ENCODE data around the gene NMNAT3. TPM values are rescaled to one million over a fixed set of nuclear protein-coding genes. Genes with fewer than 3 reads are reported as not detected.

NMNAT3 gene
- total RNA-seq, 2 donors from 2014 or later, result 4.5 to 4.6 TPM

- H3K4me1 ChIP-seq, result no peaks in the 10 kb centered on the region
- H3K4me3 ChIP-seq, result no peak overlapping the region
- H3K27me3 ChIP-seq, result no peaks in the 10 kb centered on the region
- TF ChIP-seq CTCF (IDR thresholded peaks at IDR 0.05), result no peak
- H3K36me3 ChIP-seq, result no peaks in the 10 kb centered on the region
- H3K27ac ChIP-seq, result no peak overlapping the region
- H3K9me3 ChIP-seq, result no peaks in the 10 kb centered on the region
- H3K9ac ChIP-seq (ENCODE audit: low read depth in 2 of 2, low read length in 2 of 2), result no peak overlapping the region
- intact Hi-C loops (cut with DNase I), result no loop called here
- no peak for DNase-seq
Observed at GRCh38 chr3:139695007-139695406, 17.2 kb upstream of the NMNAT3 start.

GRCh38 chr3:139694542-139694941 lies 16.8 kb upstream of the NMNAT3 start:
- Histone ChIP-seq H3K9ac (ENCODE audit: low read depth in 2 of 2, low read length in 2 of 2) (no peak overlapping the region), H3K27ac (no peak overlapping the region), H3K9me3 (no peaks in the 10 kb centered on the region), H3K27me3 (no peaks in the 10 kb centered on the region), H3K36me3 (no peaks in the 10 kb centered on the region), H3K4me3 (no peak overlapping the region), H3K4me1 (no peaks in the 10 kb centered on the region)
- no peak for TF ChIP-seq CTCF (IDR thresholded peaks at IDR 0.05)
- DNase-seq, result no peak
- intact Hi-C loops (cut with DNase I), result no loop called here

GRCh38 chr3:139691619-139692018 lies 13.8 kb upstream of the NMNAT3 start:
- Histone ChIP-seq H3K9ac (ENCODE audit: low read depth in 2 of 2, low read length in 2 of 2) (no peak overlapping the region), H3K4me3 (no peak overlapping the region), H3K27me3 (no peaks in the 10 kb centered on the region), H3K9me3 (no peaks in the 10 kb centered on the region), H3K36me3 (no peaks in the 10 kb centered on the region), H3K4me1 (no peaks in the 10 kb centered on the region), H3K27ac (no peak overlapping the region)
- DNase-seq, result no peak
- no peak for TF ChIP-seq CTCF (IDR thresholded peaks at IDR 0.05)
- intact Hi-C loops (cut with DNase I), result no loop called here

GRCh38 chr3:139689708-139690228 lies 12.0 kb upstream of the NMNAT3 start:
- H3K9me3 ChIP-seq, result no peaks in the 10 kb centered on the region
- no peak overlapping the region for H3K27ac ChIP-seq
- no peak overlapping the region for H3K4me3 ChIP-seq
- DNase-seq, result no peak
- H3K9ac ChIP-seq (ENCODE audit: low read depth in 2 of 2, low read length in 2 of 2), result no peak overlapping the region
- TF ChIP-seq CTCF (IDR thresholded peaks at IDR 0.05), result no peak
- H3K4me1 ChIP-seq, result no peaks in the 10 kb centered on the region
- intact Hi-C loops (cut with DNase I), result no loop called here
- H3K27me3 ChIP-seq, result no peaks in the 10 kb centered on the region
- no peaks in the 10 kb centered on the region for H3K36me3 ChIP-seq

- Histone ChIP-seq H3K9ac (ENCODE audit: low read depth in 2 of 2, low read length in 2 of 2) (no peak overlapping the region), H3K36me3 (no peaks in the 10 kb centered on the region), H3K27me3 (no peaks in the 10 kb centered on the region), H3K9me3 (no peaks in the 10 kb centered on the region), H3K27ac (no peak overlapping the region), H3K4me3 (no peak overlapping the region), H3K4me1 (no peaks in the 10 kb centered on the region)
- intact Hi-C loops (cut with DNase I), result no loop called here
- no peak for TF ChIP-seq CTCF (IDR thresholded peaks at IDR 0.05)
- no peak for DNase-seq
Observed at GRCh38 chr3:139689122-139689521, 11.3 kb upstream of the NMNAT3 start.

Measured in colonic mucosa (tissue), 4 donors.